Lower lobe of right lung (tissue), 2 donors: ENCODE data around the gene MPG. TPM values are rescaled to one million over a fixed set of nuclear protein-coding genes. Genes with fewer than 3 reads are reported as not detected.

ENCODE experiments used
- ATAC-seq, 2 donors: fragments of 200-7000 bp; cut with Tn5 transposase; one replicate each; pipeline ENCODE4 v1.9.1; 2020 to 2022; ENCODE audit warnings: mild to moderate bottlenecking in 2 of 2, moderate library complexity in 2 of 2
- DNase-seq: peaks from one replicate; pipeline ENCODE4 v3.0.0-alpha.2; 2020
- H3K27ac ChIP-seq: fragments of 200-600 bp; one replicate; pipeline ENCODE4 v1.8.0; 2022
- H3K27me3 ChIP-seq: fragments of 200-600 bp; one replicate; pipeline ENCODE4 v1.8.0; 2022; ENCODE audit warnings: low read depth
- H3K36me3 ChIP-seq: fragments of 200-600 bp; one replicate; pipeline ENCODE4 v1.8.0; 2022; ENCODE audit warnings: mild to moderate bottlenecking
- H3K4me1 ChIP-seq: fragments of 200-600 bp; one replicate; pipeline ENCODE4 v1.8.0; 2022
- H3K4me3 ChIP-seq: fragments of 200-600 bp; one replicate; pipeline ENCODE4 v1.8.0; 2022; ENCODE audit warnings: mild to moderate bottlenecking
- H3K9me3 ChIP-seq: fragments of 200-600 bp; one replicate; pipeline ENCODE4 v1.8.0; 2022
- intact Hi-C: fragments of 100-400 bp; cut with DNase I; formaldehyde crosslinking; loops from one replicate; pipeline ENCODE4 v1.11.0; 2022
- total RNA-seq: library from RNA; stranded (reverse); fragmentation: NEBNext Ultra II Directional; extraction: Animal tissue kit (Norgen Biotek cat#: 25700); gene quantifications from one replicate; pipeline ENCODE4 v1.2.1, GENCODE V29; 2021
- TF ChIP-seq, protein P1 (sequence below): fragments of 200-600 bp; IDR thresholded peaks from one replicate; pipeline ENCODE4 v1.8.0; 2022; ENCODE audit warnings: antibody characterized with exemption, mild to moderate bottlenecking
- donor health status: DM: no; HTN: yes; CAD: no; lungs with severe emphysema.

Gene MPG
- total RNA-seq, 1 donor from 2014 or later: 38.5 TPM

DNA sequence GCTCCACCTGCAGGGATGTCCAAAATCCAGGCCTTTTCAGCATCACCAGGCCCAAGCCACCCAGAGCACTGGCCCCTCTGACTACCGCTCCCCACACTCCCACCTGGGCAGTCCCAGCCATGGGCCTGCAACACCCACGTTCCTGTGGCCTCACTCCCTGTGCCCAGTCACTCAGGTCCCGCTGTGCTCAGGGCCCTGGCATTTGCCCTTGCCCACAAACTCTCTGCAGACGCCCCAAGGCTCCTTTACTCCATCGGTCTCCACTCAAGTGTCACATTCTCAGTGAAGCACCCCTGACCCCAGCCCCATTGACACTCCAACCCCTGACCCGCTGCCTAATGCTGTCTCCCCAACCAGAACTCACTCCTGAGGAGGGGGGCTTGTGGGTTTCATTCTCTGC lies 23.6 kb downstream of the MPG start:
- Histone ChIP-seq H3K36me3 (peaks cover 26% of the 10 kb centered on the region), H3K9me3 (no peaks in the 10 kb centered on the region), H3K4me3 (no peak overlapping the region), H3K4me1 (peaks cover 36% of the 10 kb centered on the region), H3K27me3 (no peaks in the 10 kb centered on the region), H3K27ac (peak overlapping the region; percentile 73)
- TF ChIP-seq, protein P1, sequence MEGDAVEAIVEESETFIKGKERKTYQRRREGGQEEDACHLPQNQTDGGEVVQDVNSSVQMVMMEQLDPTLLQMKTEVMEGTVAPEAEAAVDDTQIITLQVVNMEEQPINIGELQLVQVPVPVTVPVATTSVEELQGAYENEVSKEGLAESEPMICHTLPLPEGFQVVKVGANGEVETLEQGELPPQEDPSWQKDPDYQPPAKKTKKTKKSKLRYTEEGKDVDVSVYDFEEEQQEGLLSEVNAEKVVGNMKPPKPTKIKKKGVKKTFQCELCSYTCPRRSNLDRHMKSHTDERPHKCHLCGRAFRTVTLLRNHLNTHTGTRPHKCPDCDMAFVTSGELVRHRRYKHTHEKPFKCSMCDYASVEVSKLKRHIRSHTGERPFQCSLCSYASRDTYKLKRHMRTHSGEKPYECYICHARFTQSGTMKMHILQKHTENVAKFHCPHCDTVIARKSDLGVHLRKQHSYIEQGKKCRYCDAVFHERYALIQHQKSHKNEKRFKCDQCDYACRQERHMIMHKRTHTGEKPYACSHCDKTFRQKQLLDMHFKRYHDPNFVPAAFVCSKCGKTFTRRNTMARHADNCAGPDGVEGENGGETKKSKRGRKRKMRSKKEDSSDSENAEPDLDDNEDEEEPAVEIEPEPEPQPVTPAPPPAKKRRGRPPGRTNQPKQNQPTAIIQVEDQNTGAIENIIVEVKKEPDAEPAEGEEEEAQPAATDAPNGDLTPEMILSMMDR: no peak
- ATAC-seq (no peak), DNase-seq (no peak)
- intact Hi-C loops: no loop called here

DNA sequence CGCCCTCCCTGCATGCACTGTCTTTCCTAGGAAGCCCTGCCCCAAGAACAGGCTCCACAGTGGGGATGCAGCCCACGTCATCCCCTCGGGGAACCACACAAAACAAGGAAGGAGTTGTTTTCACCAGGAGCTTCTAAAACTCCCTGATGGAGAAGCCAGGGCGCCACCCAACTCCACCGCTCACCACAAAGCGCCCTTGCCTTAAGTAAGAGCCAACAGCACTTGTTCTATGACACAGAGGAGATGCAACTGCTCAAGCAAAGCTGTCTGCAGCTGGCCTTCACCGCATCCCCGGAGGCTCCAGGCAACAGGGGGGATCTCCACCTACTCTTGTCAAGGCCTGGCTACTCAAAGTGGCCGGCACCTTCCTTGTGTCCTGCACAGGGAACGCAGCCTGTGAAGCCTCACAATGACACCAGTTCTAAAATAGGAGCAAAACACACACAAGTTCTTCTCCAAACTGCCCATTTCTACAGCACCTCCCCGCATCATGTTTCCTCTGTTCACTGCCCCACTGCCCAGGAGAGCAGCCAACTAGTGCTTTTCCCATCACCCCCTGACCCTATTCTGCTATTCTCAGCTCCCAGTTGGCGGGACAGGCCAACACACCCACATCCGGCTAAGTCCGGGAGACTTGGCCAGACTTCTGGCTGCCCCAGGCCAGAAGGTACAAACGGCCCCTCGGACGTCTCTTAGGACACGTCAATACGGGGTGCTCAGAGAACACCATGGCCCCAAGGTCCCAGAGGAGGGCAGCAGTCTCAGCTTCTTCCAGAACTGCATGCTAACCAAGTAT lies 24.2 kb downstream of the MPG start:
- intact Hi-C loops: no loop called here
- ATAC-seq: peak; percentile 52 to 67
- H3K9me3 ChIP-seq: no peaks in the 10 kb centered on the region
- DNase-seq: no peak
- peak overlapping the region; percentile 73 for H3K27ac ChIP-seq
- peaks cover 26% of the 10 kb centered on the region for H3K36me3 ChIP-seq
- no peak overlapping the region for H3K4me3 ChIP-seq
- peaks cover 29% of the 10 kb centered on the region for H3K4me1 ChIP-seq
- no peaks in the 10 kb centered on the region for H3K27me3 ChIP-seq
- TF ChIP-seq, protein P1: no peak

DNA sequence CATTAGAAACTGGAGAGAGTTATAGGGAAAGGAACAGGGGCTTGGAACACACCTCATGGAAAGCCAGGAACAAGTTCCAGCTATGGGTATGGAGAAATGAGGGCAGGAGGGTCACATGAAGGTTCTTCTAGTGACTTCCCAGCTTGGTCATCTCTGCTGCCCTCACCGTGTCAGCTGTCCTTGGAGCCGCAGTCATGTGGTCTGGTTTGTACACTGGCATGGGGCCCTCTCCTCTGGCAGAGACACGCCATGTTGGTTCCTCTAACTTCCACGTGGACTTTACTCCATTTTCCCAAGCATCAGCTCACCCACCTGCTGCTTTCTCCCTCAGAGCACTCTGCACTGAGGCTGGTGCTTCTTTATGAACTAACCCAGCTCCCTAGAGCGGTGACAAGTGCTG lies 26.3 kb downstream of the MPG start:
- intact Hi-C loops: no loop called here
- DNase-seq (no peak), ATAC-seq (no peak)
- peaks cover 22% of the 10 kb centered on the region for H3K4me1 ChIP-seq
- peaks cover 33% of the 10 kb centered on the region for H3K36me3 ChIP-seq
- H3K9me3 ChIP-seq: no peaks in the 10 kb centered on the region
- H3K27ac ChIP-seq: no peak overlapping the region
- TF ChIP-seq, protein P1: no peak
- H3K4me3 ChIP-seq: no peak overlapping the region
- H3K27me3 ChIP-seq: no peaks in the 10 kb centered on the region

DNA sequence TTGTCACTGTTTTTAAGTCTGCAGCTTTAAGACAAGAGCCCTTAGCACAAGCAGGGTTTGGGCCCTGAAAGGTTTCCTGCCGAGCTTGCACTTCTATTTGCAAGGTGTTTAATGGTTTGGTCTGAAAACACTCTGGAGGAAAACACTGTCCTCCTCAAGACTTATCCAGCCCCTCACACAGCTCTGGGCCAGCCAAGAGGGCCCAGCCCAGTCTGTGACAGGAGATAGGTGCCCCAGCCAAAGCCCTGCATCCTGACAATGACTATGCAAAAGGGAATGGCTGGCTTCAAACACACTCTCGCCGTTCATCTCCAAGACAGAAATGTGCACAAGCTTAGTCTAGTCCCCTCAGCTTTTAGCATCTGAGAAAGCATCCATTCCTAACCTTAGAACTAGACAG lies 26.9 kb downstream of the MPG start:
- no peaks in the 10 kb centered on the region for H3K9me3 ChIP-seq
- no peak for ATAC-seq

DNA sequence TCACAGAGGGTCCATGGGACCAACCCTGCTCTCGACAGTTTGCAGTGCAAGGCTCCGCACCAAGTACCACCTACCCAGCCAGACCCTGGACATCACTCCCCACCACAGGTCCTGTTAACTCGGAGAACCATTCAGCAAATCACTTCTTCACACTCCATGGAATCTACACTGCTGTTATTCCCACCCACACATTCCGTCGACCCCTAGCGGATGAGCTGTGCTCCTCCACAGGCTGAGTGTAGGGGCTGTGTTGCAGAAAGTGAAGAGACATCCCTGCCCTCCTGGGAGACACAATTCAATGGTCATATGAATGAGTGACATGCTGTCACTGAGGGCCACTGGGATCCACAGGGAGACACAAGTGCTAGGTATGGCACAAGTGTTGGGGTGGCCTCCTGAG lies 27.5 kb downstream of the MPG start:
- DNase-seq (no peak), ATAC-seq (no peak)
- peaks cover 22% of the 10 kb centered on the region for H3K4me1 ChIP-seq
- TF ChIP-seq, protein P1: no peak
- no peak overlapping the region for H3K27ac ChIP-seq
- no peaks in the 10 kb centered on the region for H3K9me3 ChIP-seq
- no peak overlapping the region for H3K4me3 ChIP-seq
- peaks cover 45% of the 10 kb centered on the region for H3K36me3 ChIP-seq
- intact Hi-C loops: no loop called here
- no peaks in the 10 kb centered on the region for H3K27me3 ChIP-seq

More for the DNA sequence above, 26.9 kb downstream of the MPG start:
- H3K4me3 ChIP-seq: no peak overlapping the region
- peaks cover 22% of the 10 kb centered on the region for H3K4me1 ChIP-seq
- DNase-seq: no peak
- intact Hi-C loops: no loop called here
- no peaks in the 10 kb centered on the region for H3K27me3 ChIP-seq
- no peak overlapping the region for H3K27ac ChIP-seq
- H3K36me3 ChIP-seq: peaks cover 39% of the 10 kb centered on the region
- TF ChIP-seq, protein P1: no peak
